Measurements from ENCODE around the gene KRTCAP2.
"Not testable (repeated sequence)": the region's sequence is repeated elsewhere in the genome, so short reads cannot be mapped to it uniquely, and the experiment has no call there.

Gene KRTCAP2

DNA sequence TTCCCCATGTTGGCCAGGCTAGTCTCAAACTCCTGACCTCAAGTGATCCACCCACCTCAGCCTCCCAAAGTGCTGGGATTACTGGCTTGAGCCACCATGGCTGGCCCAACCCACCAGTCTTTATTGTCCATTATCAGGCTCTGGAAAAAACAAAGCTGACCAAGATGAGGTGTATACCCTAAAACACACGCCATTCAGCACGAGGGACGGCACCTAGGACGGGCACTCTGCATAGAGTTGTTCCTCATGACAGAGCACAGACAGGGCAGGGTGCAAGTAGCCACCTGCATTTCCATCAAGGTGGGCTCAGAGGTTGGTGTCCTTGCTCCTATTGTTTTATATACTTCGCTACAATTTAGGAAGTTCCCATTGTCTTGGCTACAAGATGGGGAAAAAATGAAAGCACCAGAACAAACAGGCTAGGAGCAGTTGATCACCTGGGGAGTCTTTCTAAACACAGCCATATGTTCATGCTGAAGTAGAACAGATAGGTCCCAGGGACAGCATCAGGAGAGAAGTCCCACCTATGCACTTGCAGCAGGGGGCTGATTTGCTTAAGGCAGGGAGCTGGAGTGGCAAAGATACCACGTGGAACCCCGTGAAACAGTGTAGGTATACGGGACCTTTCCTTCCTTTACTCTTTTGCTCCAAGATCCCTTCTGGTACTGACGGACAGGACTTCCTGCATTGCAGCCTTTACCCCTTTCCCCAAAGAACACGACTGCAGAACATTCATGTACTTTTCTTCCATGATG is 4.5 kb downstream of the KRTCAP2 start:
- DNase-seq (ENCODE audit: low read depth): no peak

DNA sequence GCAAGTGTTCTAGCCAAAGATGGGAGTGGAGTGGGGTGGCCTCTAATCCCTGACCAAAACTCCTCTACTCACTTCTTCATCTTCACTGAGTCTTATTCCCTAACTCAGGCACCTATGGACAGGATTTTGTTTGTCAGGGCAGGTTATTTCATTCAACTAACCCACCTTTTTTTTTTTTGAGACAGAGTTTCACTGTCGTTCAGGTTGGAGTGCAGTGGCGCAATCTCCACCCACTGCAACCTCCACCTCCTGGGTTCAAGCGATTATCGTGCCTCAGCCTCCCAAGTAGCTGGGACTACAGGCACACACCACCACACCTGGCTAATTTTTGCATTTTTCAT is 5.0 kb downstream of the KRTCAP2 start:
- DNase-seq (ENCODE audit: low read depth): not testable (repeated sequence)

DNA sequence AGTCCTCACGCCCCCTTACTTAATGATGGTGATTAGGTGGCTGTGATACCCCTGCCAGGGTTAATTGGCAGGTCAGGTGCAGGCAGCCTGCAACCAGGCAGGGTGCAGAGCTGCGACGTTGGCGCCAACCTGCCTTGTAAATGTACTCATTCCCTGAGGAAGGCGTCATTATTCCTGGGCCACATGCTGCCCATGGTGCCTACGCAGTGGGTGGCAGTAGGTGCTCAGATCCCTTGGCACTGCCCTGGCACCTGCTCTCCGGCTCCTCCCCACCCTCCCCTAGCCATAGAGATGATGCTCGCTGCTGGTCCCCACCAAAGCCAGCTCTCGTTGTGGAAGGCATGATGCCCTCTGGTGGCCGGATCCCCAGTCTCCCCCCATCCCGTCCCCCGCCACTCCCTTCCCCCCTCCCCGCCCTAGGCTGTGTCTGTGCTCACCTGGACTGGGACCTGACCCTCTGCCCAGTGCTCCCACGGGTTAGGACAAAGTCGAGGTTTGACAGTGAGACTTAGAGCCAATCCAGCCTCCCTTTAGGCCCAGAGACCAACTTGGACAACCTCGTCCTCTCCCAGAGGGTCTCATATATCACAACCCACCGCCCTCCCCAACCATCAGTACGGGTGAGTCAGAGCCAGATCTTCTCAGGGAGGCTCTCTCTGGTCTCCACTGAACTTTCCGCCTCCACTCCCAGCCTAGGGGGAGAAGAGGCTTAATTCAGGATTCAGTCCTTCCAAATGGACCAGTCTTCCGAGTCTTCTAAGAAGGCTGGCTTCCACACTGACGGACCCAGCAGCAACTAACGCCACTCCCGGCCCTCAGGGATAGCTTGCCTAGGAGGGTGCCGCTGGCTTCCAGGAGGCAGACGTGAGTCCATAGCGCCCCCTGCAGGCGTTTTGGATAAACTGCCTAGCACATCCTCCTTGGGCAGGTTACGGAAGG is 5.7 kb downstream of the KRTCAP2 start:
- peak; percentile 56 for DNase-seq (ENCODE audit: low read depth)

GRCh38 chr1:155166471-155167165 is 6.5 kb downstream of the KRTCAP2 start:
- no peak for DNase-seq (ENCODE audit: low read depth)

GRCh38 chr1:155166051-155166470 is 7.0 kb downstream of the KRTCAP2 start:
- no peak for DNase-seq (ENCODE audit: low read depth)

DNA sequence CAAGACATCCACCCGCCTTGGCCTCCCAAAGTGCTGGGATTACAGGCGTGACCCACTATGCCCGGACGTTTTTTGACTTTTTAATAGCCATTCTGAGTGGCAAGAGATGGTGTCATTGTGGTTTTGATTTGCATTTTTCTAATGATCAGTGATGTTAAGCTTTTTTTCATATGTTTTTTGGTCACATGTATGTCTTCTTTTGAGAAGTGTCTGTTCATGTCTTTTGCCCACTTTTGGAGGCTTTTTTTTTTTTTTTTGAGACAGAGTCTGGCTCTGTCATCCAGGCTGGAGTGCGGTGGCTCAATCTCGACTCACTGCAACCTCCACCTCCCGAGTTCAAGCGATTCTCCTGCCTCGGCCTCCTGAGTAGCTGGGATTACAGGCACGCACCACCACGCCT is 8.5 kb downstream of the KRTCAP2 start:
- not testable (repeated sequence) for DNase-seq (ENCODE audit: low read depth)

DNA sequence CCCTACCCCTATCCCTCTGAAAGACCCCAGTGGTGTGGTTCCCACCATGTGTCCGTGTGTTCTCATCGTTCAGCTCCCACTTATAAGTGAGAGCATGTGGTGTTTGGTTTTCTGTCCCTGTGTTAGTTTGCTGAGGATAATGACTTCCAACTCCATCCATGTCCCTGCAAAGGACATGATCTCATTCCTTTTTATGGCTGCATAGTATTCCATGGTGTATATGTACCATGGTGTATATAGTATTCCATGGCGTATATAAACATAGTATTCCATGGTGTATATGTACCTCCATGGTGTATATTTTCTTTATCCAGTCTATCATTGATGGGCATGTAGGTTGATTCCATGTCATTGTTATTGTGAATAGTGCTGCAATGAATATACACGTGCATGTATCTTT is 9.3 kb downstream of the KRTCAP2 start:
- DNase-seq (ENCODE audit: low read depth): not testable (repeated sequence)

DNA sequence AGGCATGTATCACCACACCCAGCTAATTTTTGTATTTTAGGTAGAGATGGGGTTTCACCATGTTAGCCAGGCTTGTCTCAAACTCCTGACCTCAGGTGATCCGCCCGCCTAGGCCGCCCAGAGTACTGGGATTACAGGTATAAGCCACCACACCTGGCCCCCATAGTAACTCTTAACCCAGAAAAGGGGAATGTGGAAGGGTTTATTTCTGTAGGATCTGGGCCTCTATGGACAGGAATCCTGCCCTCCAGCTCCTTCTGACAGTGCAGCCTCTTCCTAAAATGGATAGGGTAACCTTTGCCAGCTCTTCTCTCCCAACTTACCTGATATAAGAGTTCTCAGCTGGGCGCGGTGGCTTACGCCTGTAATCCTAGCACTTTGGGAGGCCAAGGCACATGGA is 10.5 kb downstream of the KRTCAP2 start:
- DNase-seq (ENCODE audit: low read depth): not testable (repeated sequence)

- no peak for DNase-seq (ENCODE audit: low read depth)
These were observed 13.0 kb downstream of the KRTCAP2 start for GRCh38 chr1:155160128-155160527.

GRCh38 chr1:155158991-155159390 is 14.1 kb downstream of the KRTCAP2 start:
- no peak for DNase-seq (ENCODE audit: low read depth)

- not testable (repeated sequence) for DNase-seq (ENCODE audit: low read depth)
These were observed 17.0 kb downstream of the KRTCAP2 start for GRCh38 chr1:155155996-155156643.

GRCh38 chr1:155145491-155145890 is 27.6 kb downstream of the KRTCAP2 start:
- DNase-seq (ENCODE audit: low read depth): no peak

GRCh38 chr1:155141749-155142148 is 31.4 kb downstream of the KRTCAP2 start:
- no peak for DNase-seq (ENCODE audit: low read depth)

DNA sequence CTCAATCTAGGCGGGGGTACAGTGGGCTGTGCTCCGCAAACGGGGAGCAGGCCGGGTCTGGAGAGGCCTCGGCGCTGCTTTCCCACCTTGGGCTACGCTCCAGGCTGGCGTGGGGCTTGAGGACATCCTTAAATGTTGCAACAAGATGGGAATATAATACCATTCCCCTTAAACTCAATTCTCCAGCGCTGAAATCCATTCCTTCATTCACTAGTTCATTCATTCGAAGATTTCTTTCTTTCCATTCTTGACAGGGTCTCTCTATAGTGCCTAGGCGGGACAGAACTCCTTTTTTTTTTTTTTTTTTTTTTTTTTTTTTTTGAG is 32.5 kb downstream of the KRTCAP2 start:
- no peak for DNase-seq (ENCODE audit: low read depth)

GRCh38 chr1:155139895-155140629 is 33.0 kb downstream of the KRTCAP2 start, which contains the start of gene DPM3:
Gene DPM3 (minus strand): TSS chr1:155140531. CDS start chr1:155140240, 291 bp downstream.
- DNase-seq (ENCODE audit: low read depth): peak; percentile 65

GRCh38 chr1:155137154-155137949 is 35.8 kb downstream of the KRTCAP2 start:
- DNase-seq (ENCODE audit: low read depth): no peak

DNA sequence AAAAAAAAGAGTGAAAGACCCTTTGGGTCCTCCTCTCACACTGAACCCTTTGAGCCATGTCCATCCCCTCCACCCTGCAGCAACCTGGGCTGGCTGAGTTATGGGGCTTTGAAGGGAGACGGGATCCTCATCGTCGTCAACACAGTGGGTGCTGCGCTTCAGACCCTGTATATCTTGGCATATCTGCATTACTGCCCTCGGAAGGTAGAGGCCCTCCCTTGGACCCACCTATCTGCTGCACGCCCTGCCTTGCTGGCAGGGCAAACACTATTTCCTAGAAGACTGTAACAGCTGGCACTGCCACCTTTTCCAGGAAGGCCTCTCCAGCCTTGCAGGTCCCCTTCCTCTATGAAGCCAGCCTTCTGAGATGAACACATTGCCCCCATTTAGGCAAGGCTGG is 36.4 kb downstream of the KRTCAP2 start:
- DNase-seq (ENCODE audit: low read depth): no peak

GRCh38 chr1:155135415-155136028 is 37.6 kb downstream of the KRTCAP2 start, which contains the start of gene SLC50A1:
Gene SLC50A1 (plus strand): TSS chr1:155135852. CDS start chr1:155135912, 60 bp downstream.
- DNase-seq (ENCODE audit: low read depth): peak; percentile 81

- peak; percentile 87 for DNase-seq (ENCODE audit: low read depth)
These were observed 38.2 kb downstream of the KRTCAP2 start for GRCh38 chr1:155134880-155135414.

- no peak for DNase-seq (ENCODE audit: low read depth)
These were observed 38.8 kb downstream of the KRTCAP2 start for GRCh38 chr1:155134322-155134721.
